ENCODE results near the gene COX8A. TPM values are rescaled to one million over a fixed set of nuclear protein-coding genes. Genes with fewer than 3 reads are reported as not detected.
A peak's percentile ranks its signal among the peaks of the same experiment; 100 is the strongest.
"Not testable (repeated sequence)": the region's sequence is repeated elsewhere in the genome, so short reads cannot be mapped to it uniquely, and the experiment has no call there.

Gene COX8A
- polyA plus RNA-seq (2013, experiment 1 of 2; ENCODE audit: insufficient read length): 389 TPM
- 228 TPM for polyA plus RNA-seq (2013, experiment 2 of 2; ENCODE audit: insufficient read length)

GRCh38 chr11:63974259-63975143, at the start of gene COX8A:
Gene COX8A, plus strand, starts transcription at chr11:63974620. Its CDS starts 61 bp downstream, at chr11:63974681.
- DNase-seq: peak; percentile 100

- no peak for DNase-seq
These were observed 44.8 kb upstream of the COX8A start for GRCh38 chr11:63929616-63930015.

GRCh38 chr11:63931045-63931444, 43.4 kb upstream of the COX8A start:
- no peak for DNase-seq

GRCh38 chr11:63931876-63932275, 42.5 kb upstream of the COX8A start:
- DNase-seq: no peak

GRCh38 chr11:63933459-63933858, 41.0 kb upstream of the COX8A start:
- DNase-seq: peak; percentile 22

GRCh38 chr11:63937713-63938478, 36.5 kb upstream of the COX8A start:
- no peak for DNase-seq

GRCh38 chr11:63938479-63939396, 35.7 kb upstream of the COX8A start, which contains the start of gene NAA40:
Gene NAA40, plus strand, starts transcription at chr11:63939002. Its CDS starts 95 bp downstream, at chr11:63939097.
- peak; percentile 94 for DNase-seq

- no peak for DNase-seq
These were observed 35.0 kb upstream of the COX8A start for GRCh38 chr11:63939397-63939891.

- no peak for DNase-seq
These were observed 33.6 kb upstream of the COX8A start for GRCh38 chr11:63940786-63941185.

- no peak for DNase-seq
These were observed 32.5 kb upstream of the COX8A start for GRCh38 chr11:63941901-63942300.

- no peak for DNase-seq
These were observed 31.6 kb upstream of the COX8A start for GRCh38 chr11:63942803-63943202.

GRCh38 chr11:63944987-63945386, 29.4 kb upstream of the COX8A start:
- no peak for DNase-seq

- DNase-seq: peak; percentile 76
These were observed 28.8 kb upstream of the COX8A start for GRCh38 chr11:63945477-63946163.

GRCh38 chr11:63951779-63952536, 22.5 kb upstream of the COX8A start:
- DNase-seq: no peak

- no peak for DNase-seq
These were observed 21.9 kb upstream of the COX8A start for GRCh38 chr11:63952570-63952969.

GRCh38 chr11:63958008-63958407, 16.4 kb upstream of the COX8A start:
- no peak for DNase-seq

GRCh38 chr11:63961608-63962412, 12.6 kb upstream of the COX8A start:
- DNase-seq: peak; percentile 27

- DNase-seq: not testable (repeated sequence)
These were observed 10.5 kb upstream of the COX8A start for GRCh38 chr11:63963895-63964294.

- no peak for DNase-seq
These were observed 8.0 kb upstream of the COX8A start for GRCh38 chr11:63966444-63966843.

GRCh38 chr11:63969461-63969860, 5.0 kb upstream of the COX8A start:
- no peak for DNase-seq
